ENCODE data around the gene NADK2.

DNA sequence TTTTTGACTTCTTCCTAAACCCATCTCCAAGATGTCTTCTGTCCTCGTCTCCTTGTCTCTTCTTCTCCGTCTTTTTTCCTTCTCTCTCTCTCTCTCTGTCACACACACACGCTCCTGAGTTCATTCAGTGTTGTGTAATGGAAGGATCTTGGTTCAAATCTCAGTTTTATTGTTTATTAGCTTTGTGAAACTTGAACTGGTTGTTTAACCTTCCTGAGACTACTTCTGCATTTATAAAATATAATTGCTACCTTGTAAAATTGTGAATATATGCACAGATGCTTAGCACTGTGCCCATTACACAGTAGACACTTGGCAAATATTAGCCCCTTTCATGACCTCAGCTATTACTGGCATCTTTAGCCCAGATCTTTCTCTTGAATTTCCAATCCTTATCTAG lies 2.4 kb upstream of the NADK2 start:
- TF ChIP-seq CTCF (IDR thresholded peaks at IDR 0.05; ENCODE audit: low read length) (no peak), EZH2 (optimal IDR thresholded peaks at IDR 0.05; ENCODE audit: low read depth, low read length) (no peak)

All from MM.1S (cell line).